RWPE2 (cell line): ENCODE data around the gene RABL6.
"Not testable (repeated sequence)": the region's sequence is repeated elsewhere in the genome, so short reads cannot be mapped to it uniquely, and the experiment has no call there.

ENCODE experiments used
- ATAC-seq: fragments of 200-7000 bp; cut with Tn5 transposase; 3 replicates; pipeline ENCODE4 v1.9.1; 2021; ENCODE audit warnings: low read depth
- DNase-seq: peaks from one replicate; pipeline ENCODE4 v3.0.0-alpha.2; 2020; ENCODE audit warnings: low spot score
- H3K27ac ChIP-seq: fragments of 450-650 bp; 2 replicates; pipeline ENCODE4 v1.5.1; 2017; ENCODE audit warnings: mild to moderate bottlenecking; ENCODE audit not compliant: poor library complexity, severe bottlenecking
- H3K27me3 ChIP-seq: fragments of 250-450 bp; sonication (Bioruptor Pico); 2 replicates; pipeline ENCODE4 v1.5.1; 2021; ENCODE audit warnings: mild to moderate bottlenecking, moderate library complexity; ENCODE audit not compliant: insufficient read depth, poor library complexity, severe bottlenecking
- H3K36me3 ChIP-seq: fragments of 250-450 bp; sonication (Bioruptor Pico); 2 replicates; pipeline ENCODE4 v1.5.1; 2020; ENCODE audit warnings: low read depth, mild to moderate bottlenecking, moderate library complexity
- H3K4me1 ChIP-seq: fragments of 250-450 bp; sonication (Bioruptor Pico); 2 replicates; pipeline ENCODE4 v1.5.1; 2021; ENCODE audit warnings: mild to moderate bottlenecking, moderate library complexity; ENCODE audit not compliant: insufficient read depth, poor library complexity, severe bottlenecking
- H3K4me3 ChIP-seq: fragments of 250-450 bp; sonication (Bioruptor Pico); 2 replicates; pipeline ENCODE4 v1.5.1; 2021; ENCODE audit warnings: mild to moderate bottlenecking, moderate library complexity; ENCODE audit not compliant: severe bottlenecking
- H3K9me3 ChIP-seq: fragments of 250-450 bp; sonication (Bioruptor Pico); 2 replicates; pipeline ENCODE4 v1.5.1; 2021; ENCODE audit warnings: mild to moderate bottlenecking, moderate library complexity; ENCODE audit not compliant: severe bottlenecking
- CTCF ChIP-seq: fragments of 450-650 bp; IDR thresholded peaks from one replicate; pipeline ENCODE4 v1.5.1; 2017; ENCODE audit warnings: mild to moderate bottlenecking, moderate library complexity; ENCODE audit not compliant: poor library complexity, severe bottlenecking

Gene RABL6

GRCh38 chr9:136799854-136800657, 7.7 kb upstream of the RABL6 start:
- peak; percentile 94 for DNase-seq
- TF ChIP-seq CTCF, result no peak
- H3K4me1 ChIP-seq, result peaks cover 17% of the 10 kb centered on the region
- H3K36me3 ChIP-seq, result no peaks in the 10 kb centered on the region
- no peak overlapping the region for H3K27ac ChIP-seq
- peaks cover 38% of the 10 kb centered on the region for H3K27me3 ChIP-seq
- peak; percentile 61 for ATAC-seq
- H3K9me3 ChIP-seq, result no peaks in the 10 kb centered on the region
- peak overlapping the region; percentile 19 for H3K4me3 ChIP-seq

GRCh38 chr9:136802321-136802720, 5.4 kb upstream of the RABL6 start:
- no peak for DNase-seq
- peaks cover 26% of the 10 kb centered on the region for H3K27me3 ChIP-seq
- ATAC-seq, result no peak
- peaks cover 17% of the 10 kb centered on the region for H3K4me1 ChIP-seq
- no peaks in the 10 kb centered on the region for H3K36me3 ChIP-seq
- H3K9me3 ChIP-seq, result no peaks in the 10 kb centered on the region
- TF ChIP-seq CTCF, result no peak
- H3K4me3 ChIP-seq, result no peak overlapping the region
- no peak overlapping the region for H3K27ac ChIP-seq

GRCh38 chr9:136803009-136803550, 4.7 kb upstream of the RABL6 start:
- peaks cover 17% of the 10 kb centered on the region for H3K4me1 ChIP-seq
- not testable (repeated sequence) for DNase-seq, H3K9me3 ChIP-seq, ATAC-seq, H3K27ac ChIP-seq, H3K36me3 ChIP-seq, H3K4me3 ChIP-seq
- peaks cover 19% of the 10 kb centered on the region for H3K27me3 ChIP-seq

GRCh38 chr9:136803551-136804508, 3.9 kb upstream of the RABL6 start:
- Histone ChIP-seq H3K27me3 (peaks cover 11% of the 10 kb centered on the region), H3K4me3 (no peak overlapping the region), H3K27ac (no peak overlapping the region), H3K9me3 (no peaks in the 10 kb centered on the region), H3K36me3 (no peaks in the 10 kb centered on the region), H3K4me1 (peaks cover 17% of the 10 kb centered on the region)
- ATAC-seq (no peak), DNase-seq (peak; percentile 70)
- no peak for TF ChIP-seq CTCF

GRCh38 chr9:136804509-136805206, 3.1 kb upstream of the RABL6 start:
- Histone ChIP-seq H3K4me3 (no peak overlapping the region), H3K27ac (no peak overlapping the region), H3K36me3 (peaks cover 7% of the 10 kb centered on the region), H3K27me3 (peaks cover 3% of the 10 kb centered on the region), H3K4me1 (peaks cover 19% of the 10 kb centered on the region), H3K9me3 (no peaks in the 10 kb centered on the region)
- no peak for ATAC-seq
- no peak for TF ChIP-seq CTCF
- no peak for DNase-seq
